ENCODE results near the gene UBE2E2.

UBE2E2 gene

GRCh38 chr3:23489300-23490158 is 286.4 kb downstream of the UBE2E2 start:
- Mint-ChIP-seq H3K27ac (no peak overlapping the region), H3K4me1 (ENCODE audit: low read depth in 2 of 2) (no peaks in the 10 kb centered on the region), H3K27me3 (peaks cover under 1 to 11% of the 10 kb centered on the region in 2 donors), H3K9me3 (peaks cover 0 to 2% of the 10 kb centered on the region in 2 donors), H3K36me3 (ENCODE audit: insufficient read depth) (no peaks in the 10 kb centered on the region), H3K4me3 (no peak overlapping the region)
- DNase-seq, result no peak
- no peak for ATAC-seq (replicated peaks)

- DNase-seq (no peak), ATAC-seq (replicated peaks) (no peak)
- Mint-ChIP-seq H3K4me1 (ENCODE audit: low read depth in 2 of 2) (no peaks in the 10 kb centered on the region), H3K27me3 (peaks cover 0 to 10% of the 10 kb centered on the region in 2 donors), H3K36me3 (ENCODE audit: insufficient read depth) (no peaks in the 10 kb centered on the region), H3K4me3 (no peak overlapping the region), H3K27ac (no peak overlapping the region), H3K9me3 (no peaks in the 10 kb centered on the region)
Observed at GRCh38 chr3:23490459-23490858, 287.3 kb downstream of the UBE2E2 start.

GRCh38 chr3:23492057-23492456 is 288.9 kb downstream of the UBE2E2 start:
- Mint-ChIP-seq H3K27me3 (peaks cover 0 to 10% of the 10 kb centered on the region in 2 donors), H3K9me3 (no peaks in the 10 kb centered on the region)

GRCh38 chr3:23493889-23494288 is 290.8 kb downstream of the UBE2E2 start:
- Mint-ChIP-seq H3K27ac (no peak overlapping the region), H3K4me3 (no peak overlapping the region), H3K4me1 (ENCODE audit: low read depth in 2 of 2) (no peaks in the 10 kb centered on the region), H3K27me3 (peaks cover 0 to 14% of the 10 kb centered on the region in 2 donors), H3K36me3 (ENCODE audit: insufficient read depth) (no peaks in the 10 kb centered on the region), H3K9me3 (no peaks in the 10 kb centered on the region)
- no peak for DNase-seq
- no peak for ATAC-seq (replicated peaks)

More at GRCh38 chr3:23492057-23492456, 288.9 kb downstream of the UBE2E2 start:
- ATAC-seq (replicated peaks) (no peak), DNase-seq (no peak)
- Mint-ChIP-seq H3K4me3 (no peak overlapping the region), H3K36me3 (ENCODE audit: insufficient read depth) (no peaks in the 10 kb centered on the region), H3K4me1 (ENCODE audit: low read depth in 2 of 2) (no peaks in the 10 kb centered on the region), H3K27ac (no peak overlapping the region)

- DNase-seq, result no peak
- Mint-ChIP-seq H3K36me3 (ENCODE audit: insufficient read depth) (no peaks in the 10 kb centered on the region), H3K4me3 (no peak overlapping the region), H3K4me1 (ENCODE audit: low read depth in 2 of 2) (no peaks in the 10 kb centered on the region), H3K27me3 (peaks cover 0 to 6% of the 10 kb centered on the region in 2 donors), H3K27ac (no peak overlapping the region), H3K9me3 (no peaks in the 10 kb centered on the region)
- ATAC-seq (replicated peaks), result no peak
Observed at GRCh38 chr3:23494967-23495366, 291.8 kb downstream of the UBE2E2 start.

- peaks cover 0 to 6% of the 10 kb centered on the region in 2 donors for H3K27me3 Mint-ChIP-seq
- H3K9me3 Mint-ChIP-seq, result no peaks in the 10 kb centered on the region
- ATAC-seq (replicated peaks) (no peak), DNase-seq (no peak)
- H3K27ac Mint-ChIP-seq, result no peak overlapping the region
- H3K36me3 Mint-ChIP-seq (ENCODE audit: insufficient read depth), result no peaks in the 10 kb centered on the region
- H3K4me1 Mint-ChIP-seq (ENCODE audit: low read depth in 2 of 2), result no peaks in the 10 kb centered on the region
- no peak overlapping the region for H3K4me3 Mint-ChIP-seq
Observed at GRCh38 chr3:23495507-23495906, 292.4 kb downstream of the UBE2E2 start.

- no peaks in the 10 kb centered on the region for H3K36me3 Mint-ChIP-seq (ENCODE audit: insufficient read depth)
- H3K4me1 Mint-ChIP-seq (ENCODE audit: low read depth in 2 of 2), result no peaks in the 10 kb centered on the region
- no peak overlapping the region for H3K4me3 Mint-ChIP-seq
- peaks cover 0 to 6% of the 10 kb centered on the region in 2 donors for H3K27me3 Mint-ChIP-seq
- no peaks in the 10 kb centered on the region for H3K9me3 Mint-ChIP-seq
- ATAC-seq (replicated peaks) (no peak), DNase-seq (no peak)
- H3K27ac Mint-ChIP-seq, result no peak overlapping the region
Observed at GRCh38 chr3:23496165-23496564, 293.0 kb downstream of the UBE2E2 start.

GRCh38 chr3:23497156-23497555 is 294.0 kb downstream of the UBE2E2 start:
- Mint-ChIP-seq H3K27me3 (peaks cover 0 to 6% of the 10 kb centered on the region in 2 donors), H3K4me1 (ENCODE audit: low read depth in 2 of 2) (no peaks in the 10 kb centered on the region), H3K27ac (no peak overlapping the region), H3K9me3 (no peaks in the 10 kb centered on the region), H3K36me3 (ENCODE audit: insufficient read depth) (no peaks in the 10 kb centered on the region), H3K4me3 (no peak overlapping the region)
- DNase-seq (no peak), ATAC-seq (replicated peaks) (no peak)

GRCh38 chr3:23501201-23501802 is 298.2 kb downstream of the UBE2E2 start:
- no peak for ATAC-seq (replicated peaks)
- no peak overlapping the region for H3K4me3 Mint-ChIP-seq
- H3K27ac Mint-ChIP-seq, result no peak overlapping the region
- H3K36me3 Mint-ChIP-seq (ENCODE audit: insufficient read depth), result peaks cover 2% of the 10 kb centered on the region
- no peaks in the 10 kb centered on the region for H3K4me1 Mint-ChIP-seq (ENCODE audit: low read depth in 2 of 2)
- no peaks in the 10 kb centered on the region for H3K9me3 Mint-ChIP-seq
- H3K27me3 Mint-ChIP-seq, result peaks cover 0 to 9% of the 10 kb centered on the region in 2 donors
- DNase-seq, result no peak

GRCh38 chr3:23508464-23508863 is 305.3 kb downstream of the UBE2E2 start:
- peaks cover 0 to 16% of the 10 kb centered on the region in 2 donors for H3K27me3 Mint-ChIP-seq
- DNase-seq (no peak), ATAC-seq (replicated peaks) (no peak)
- no peaks in the 10 kb centered on the region for H3K9me3 Mint-ChIP-seq
- no peaks in the 10 kb centered on the region for H3K36me3 Mint-ChIP-seq (ENCODE audit: insufficient read depth)
- no peak overlapping the region for H3K27ac Mint-ChIP-seq
- no peaks in the 10 kb centered on the region for H3K4me1 Mint-ChIP-seq (ENCODE audit: low read depth in 2 of 2)
- no peak overlapping the region for H3K4me3 Mint-ChIP-seq

GRCh38 chr3:23518441-23518840 is 315.3 kb downstream of the UBE2E2 start:
- DNase-seq (no peak), ATAC-seq (replicated peaks) (no peak)
- H3K4me3 Mint-ChIP-seq, result no peak overlapping the region
- peaks cover 0 to 14% of the 10 kb centered on the region in 2 donors for H3K27me3 Mint-ChIP-seq
- H3K9me3 Mint-ChIP-seq, result no peaks in the 10 kb centered on the region
- H3K36me3 Mint-ChIP-seq (ENCODE audit: insufficient read depth), result peaks cover 2% of the 10 kb centered on the region
- no peak overlapping the region for H3K27ac Mint-ChIP-seq
- no peaks in the 10 kb centered on the region for H3K4me1 Mint-ChIP-seq (ENCODE audit: low read depth in 2 of 2)

GRCh38 chr3:23519314-23520208 is 316.4 kb downstream of the UBE2E2 start:
- no peak for DNase-seq
- peaks cover 0 to 16% of the 10 kb centered on the region in 2 donors for H3K27me3 Mint-ChIP-seq
- H3K9me3 Mint-ChIP-seq, result no peaks in the 10 kb centered on the region
- no peaks in the 10 kb centered on the region for H3K4me1 Mint-ChIP-seq (ENCODE audit: low read depth in 2 of 2)
- no peak for ATAC-seq (replicated peaks)
- H3K4me3 Mint-ChIP-seq, result no peak overlapping the region
- H3K36me3 Mint-ChIP-seq (ENCODE audit: insufficient read depth), result peaks cover 2% of the 10 kb centered on the region
- no peak overlapping the region for H3K27ac Mint-ChIP-seq

GRCh38 chr3:23527326-23527725 is 324.2 kb downstream of the UBE2E2 start:
- Mint-ChIP-seq H3K27ac (no peak overlapping the region), H3K4me3 (no peak overlapping the region), H3K9me3 (no peaks in the 10 kb centered on the region), H3K27me3 (peaks cover 0 to 19% of the 10 kb centered on the region in 2 donors), H3K4me1 (ENCODE audit: low read depth in 2 of 2) (no peaks in the 10 kb centered on the region), H3K36me3 (ENCODE audit: insufficient read depth) (no peaks in the 10 kb centered on the region)
- no peak for DNase-seq
- no peak for ATAC-seq (replicated peaks)

Data from effector memory CD8-positive, alpha-beta T cell (primary cell).